Measurements from ENCODE around the gene CAAP1.

DNA sequence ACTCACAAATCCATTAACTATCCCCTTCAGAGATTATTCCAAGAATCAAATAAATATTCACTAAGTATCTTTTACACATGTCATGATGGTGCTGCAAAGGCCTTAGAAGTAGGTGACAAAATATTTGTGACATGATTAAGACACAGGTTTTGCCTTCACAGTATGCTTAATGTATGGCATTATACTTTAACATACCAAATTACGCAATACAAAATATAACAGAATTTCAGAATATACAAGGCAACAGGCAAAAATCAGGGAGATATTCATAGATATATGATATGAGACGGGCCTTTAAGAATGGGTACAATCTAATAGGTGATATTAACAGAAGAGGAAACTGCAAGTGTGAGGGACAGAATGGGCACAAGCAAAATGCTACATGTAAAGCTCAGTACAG lies 41.6 kb downstream of the CAAP1 start:
- TF ChIP-seq, protein P1, sequence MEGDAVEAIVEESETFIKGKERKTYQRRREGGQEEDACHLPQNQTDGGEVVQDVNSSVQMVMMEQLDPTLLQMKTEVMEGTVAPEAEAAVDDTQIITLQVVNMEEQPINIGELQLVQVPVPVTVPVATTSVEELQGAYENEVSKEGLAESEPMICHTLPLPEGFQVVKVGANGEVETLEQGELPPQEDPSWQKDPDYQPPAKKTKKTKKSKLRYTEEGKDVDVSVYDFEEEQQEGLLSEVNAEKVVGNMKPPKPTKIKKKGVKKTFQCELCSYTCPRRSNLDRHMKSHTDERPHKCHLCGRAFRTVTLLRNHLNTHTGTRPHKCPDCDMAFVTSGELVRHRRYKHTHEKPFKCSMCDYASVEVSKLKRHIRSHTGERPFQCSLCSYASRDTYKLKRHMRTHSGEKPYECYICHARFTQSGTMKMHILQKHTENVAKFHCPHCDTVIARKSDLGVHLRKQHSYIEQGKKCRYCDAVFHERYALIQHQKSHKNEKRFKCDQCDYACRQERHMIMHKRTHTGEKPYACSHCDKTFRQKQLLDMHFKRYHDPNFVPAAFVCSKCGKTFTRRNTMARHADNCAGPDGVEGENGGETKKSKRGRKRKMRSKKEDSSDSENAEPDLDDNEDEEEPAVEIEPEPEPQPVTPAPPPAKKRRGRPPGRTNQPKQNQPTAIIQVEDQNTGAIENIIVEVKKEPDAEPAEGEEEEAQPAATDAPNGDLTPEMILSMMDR (IDR thresholded peaks at IDR 0.05): no peak
- TF ChIP-seq POLR2A (IDR thresholded peaks at IDR 0.05): no peak

Measured in heart left ventricle (tissue), 13 donors.